GM12878 (cell line): ENCODE data around the gene GNGT2. TPM values are rescaled to one million over a fixed set of nuclear protein-coding genes. Genes with fewer than 3 reads are reported as not detected.

Experiments
- ATAC-seq: fragments of 200-7000 bp; cut with Tn5 transposase; 3 replicates; pipeline ENCODE4 v1.9.1; 2020; ENCODE audit warnings: mild to moderate bottlenecking, moderate library complexity
- BruUV-seq: library from RNA; stranded (reverse); fragments of 400-500 nt; replicated peaks from 2 replicates; lab custom pipeline; 2021; lab: Mats Ljungman, UMichigan
- CTCF ChIA-PET: fragments of 300-600 bp; sonication (Branson Sonifier 250); formaldehyde crosslinking; extraction: SDS; loops from one replicate; lab custom pipeline; 2021; ENCODE audit warnings: inconsistent platforms; lab: Yijun Ruan, JAX
- POLR2A ChIA-PET: fragments of 350-600 bp; formaldehyde crosslinking; extraction: SDS; loops from one replicate; lab custom pipeline; 2021; ENCODE audit warnings: inconsistent platforms; lab: Charles Lee
- RAD21 ChIA-PET: fragments of 300-600 bp; sonication (Branson Sonifier 250); formaldehyde crosslinking; loops from one replicate; lab custom pipeline; 2023; ENCODE audit warnings: antibody characterized with exemption; ENCODE audit not compliant: unreplicated experiment; lab: Charles Lee
- SMC1A ChIA-PET: fragments of 300-600 bp; sonication (Branson Sonifier 250); formaldehyde crosslinking; loops from one replicate; lab custom pipeline; 2023; ENCODE audit not compliant: unreplicated experiment, uncharacterized antibody; lab: Charles Lee
- DNase-seq: peaks from one replicate; pipeline ENCODE4 v3.0.0-alpha.2; 2011; ENCODE audit warnings: low read depth, low spot score
- FAIRE-seq: peaks from 3 replicates; lab custom pipeline; 2011; peaks lifted over from hg19 to GRCh38; lab: Jason Lieb, UNC
- H2AFZ ChIP-seq: 2 replicates; pipeline ENCODE4 v1.6.0; 2011; ENCODE audit warnings: low read depth, low read length, control low read depth; ENCODE audit not compliant: control insufficient read depth
- H3K27ac ChIP-seq: 2 replicates; pipeline ENCODE4 v1.5.1; 2011; ENCODE audit warnings: control low read depth; ENCODE audit not compliant: control insufficient read depth, insufficient read depth
- H3K27me3 ChIP-seq, 2 experiments: replicated peaks in 1 of 2; 2 replicates each; pipeline versions ENCODE4 v1.6.0 to v1.6.1; 2011; ENCODE audit warnings: low read length in 1 of 2; ENCODE audit not compliant: control insufficient read depth in 2 of 2, insufficient read depth in 2 of 2
- H3K36me3 ChIP-seq, 2 experiments: 2 replicates each; pipeline ENCODE4 v1.5.1; 2011; ENCODE audit warnings: low read length in 1 of 2; ENCODE audit not compliant: control insufficient read depth in 2 of 2, insufficient read depth in 2 of 2
- H3K4me1 ChIP-seq: 2 replicates; pipeline ENCODE4 v1.6.1; 2011; ENCODE audit warnings: mild to moderate bottlenecking, low read length, moderate library complexity, mixed read lengths; ENCODE audit not compliant: control insufficient read depth, insufficient read depth
- H3K4me2 ChIP-seq: 2 replicates; pipeline ENCODE4 v1.6.0; 2011; ENCODE audit warnings: control low read depth; ENCODE audit not compliant: control insufficient read depth, insufficient read depth
- H3K4me3 ChIP-seq: fragments of 200-600 bp; sonication (generic); 2 replicates; pipeline ENCODE4 v1.5.1; 2016
- H3K79me2 ChIP-seq: 2 replicates; pipeline ENCODE4 v1.6.0; 2011; ENCODE audit warnings: low read length; ENCODE audit not compliant: control insufficient read depth, insufficient read depth
- H3K9ac ChIP-seq: 2 replicates; pipeline ENCODE4 v1.8.0; 2011; ENCODE audit warnings: low read length, control low read depth, mixed read lengths; ENCODE audit not compliant: control insufficient read depth, insufficient read depth
- H3K9me3 ChIP-seq: replicated peaks from 3 replicates; pipeline ENCODE4 v1.5.1; 2011; ENCODE audit warnings: mild to moderate bottlenecking, low read length; ENCODE audit not compliant: control insufficient read depth, insufficient read depth
- H4K20me1 ChIP-seq: 2 replicates; pipeline ENCODE4 v1.6.0; 2011; ENCODE audit not compliant: control insufficient read depth, insufficient read depth
- CEBPZ ChIP-seq: fragments of 150-350 bp; IDR thresholded peaks from 2 replicates; pipeline ENCODE4 v1.6.1; 2016; ENCODE audit warnings: low read depth, low read length
- CREB1 ChIP-seq: IDR thresholded peaks from 2 replicates; pipeline ENCODE4 v1.6.1; 2012; ENCODE audit warnings: low read depth, mild to moderate bottlenecking, inconsistent platforms
- DPF2 ChIP-seq: fragments of 450-650 bp; IDR thresholded peaks from 2 replicates; pipeline ENCODE4 v1.6.1; 2017; ENCODE audit warnings: mild to moderate bottlenecking
- HDAC2 ChIP-seq: fragments of 200-600 bp; sonication (generic); IDR thresholded peaks from 2 replicates; pipeline ENCODE4 v1.6.1; 2017
- IRF5 ChIP-seq: fragments of 450-650 bp; IDR thresholded peaks from 2 replicates; pipeline ENCODE4 v1.6.1; 2017; ENCODE audit warnings: borderline replicate concordance
- KAT2A ChIP-seq: conservative IDR thresholded peaks from 2 replicates; pipeline ENCODE4 v1.6.1; 2011; ENCODE audit warnings: low read depth, low read length; ENCODE audit not compliant: control insufficient read depth
- MAX ChIP-seq: IDR thresholded peaks from 2 replicates; pipeline ENCODE4 v1.6.1; 2012; ENCODE audit warnings: low read depth, low read length, improper control_type of control experiment
- MTA2 ChIP-seq: fragments of 450-650 bp; IDR thresholded peaks from 2 replicates; pipeline ENCODE4 v1.6.1; 2016; ENCODE audit warnings: low read depth, mild to moderate bottlenecking, moderate library complexity
- MTA3 ChIP-seq: IDR thresholded peaks from 2 replicates; pipeline ENCODE4 v1.6.1; 2012; ENCODE audit warnings: low read length, inconsistent platforms, borderline replicate concordance
- MYB ChIP-seq: fragments of 150-350 bp; IDR thresholded peaks from 2 replicates; pipeline ENCODE4 v1.6.1; 2014; ENCODE audit warnings: mild to moderate bottlenecking, low read depth, low read length, borderline replicate concordance
- NBN ChIP-seq: fragments of 450-650 bp; IDR thresholded peaks from 2 replicates; pipeline ENCODE4 v1.6.1; 2016
- POLR2A ChIP-seq: IDR thresholded peaks from 2 replicates; pipeline ENCODE4 v1.6.1; 2011; ENCODE audit warnings: low read depth, mild to moderate bottlenecking, low read length
- POLR2AphosphoS2 ChIP-seq: IDR thresholded peaks from 2 replicates; pipeline ENCODE4 v1.6.1; 2011; ENCODE audit warnings: low read depth, mild to moderate bottlenecking, low read length, improper control_type of control experiment, moderate library complexity
- POLR2AphosphoS5 ChIP-seq: IDR thresholded peaks from 2 replicates; pipeline ENCODE4 v1.6.1; 2011; ENCODE audit warnings: mild to moderate bottlenecking, low read length, inconsistent platforms
- SREBF2 ChIP-seq: IDR thresholded peaks from 2 replicates; pipeline ENCODE4 v1.6.1; 2012; ENCODE audit warnings: mild to moderate bottlenecking, low read length
- YBX1 ChIP-seq: fragments of 450-650 bp; IDR thresholded peaks from 2 replicates; pipeline ENCODE4 v1.6.1; 2016; ENCODE audit warnings: antibody characterized with exemption
- WGBS: methylation state at CpG from one replicate; pipeline ENCODE4 v1.1.6; 2016; ENCODE audit warnings: low lambda C conversion rate; ENCODE audit not compliant: insufficient replicate concordance, insufficient coverage; ENCODE audit errors: missing lambda C conversion rate; 5-methylcytosine and 5-hydroxymethylcytosine counted together
- in situ Hi-C: fragments of 300-500 bp; cut with MboI; formaldehyde crosslinking; loops from 9 replicates; pipeline ENCODE4 v1.14.3; 2018; ENCODE audit warnings: mixed read lengths
- intact Hi-C: fragments of 100-400 bp; cut with micrococcal nuclease; formaldehyde crosslinking; loops from one replicate; pipeline ENCODE4 v1.14.2; 2022; ENCODE audit not compliant: unreplicated experiment
- polyA plus RNA-seq, 11 experiments: library from polyadenylated mRNA; depleted of rRNA in 4 of 11; unstranded in 6 of 11; stranded (reverse) in 5 of 11; fragments of >200 nt; fragmentation: Nextera tagmentation in 4 of 11; fragmentation: Illumina TruSeq in 1 of 11; extraction: Ambion mirVana in 4 of 11; extraction: Trizol in 1 of 11; gene quantifications; 1 replicate in 1 of 11; 2 replicates in 10 of 11; pipeline versions ENCODE4 v1.2.1 to v1.2.3, GENCODE V29; 2011 to 2016; ENCODE audit warnings: inconsistent platforms in 2 of 11, missing spikeins in 2 of 11, low read depth in 1 of 11
- total RNA-seq, 4 experiments: library from RNA; depleted of rRNA in 3 of 4; stranded (reverse); fragments of >200 nt in 3 of 4; fragmentation: Illumina TruSeq in 1 of 4; extraction: Trizol in 1 of 4; gene quantifications; 2 replicates each; pipeline versions ENCODE4 v1.2.1 to v1.2.3, GENCODE V29; 2013 to 2021

GNGT2 gene
- total and polyA plus RNA-seq, 10 of the 15 experiments (the other 5 are each of a cell fraction or from before 2014, with no cell fraction given), result 15.3 to 60.4 (median 32.0) TPM

GRCh38 chr17:49227436-49228261, 17.3 kb upstream of the GNGT2 start (continued):
- TF ChIP-seq IRF5 (no peak), CREB1 (no peak), YBX1 (no peak), KAT2A (no peak), POLR2AphosphoS5 (peak; percentile 76), NBN (peak; percentile 34; the same call in 1 of the 2 replicates), POLR2A (no peak; the same call in 1 of the 2 replicates), DPF2 (0 out of 2 replicates have a peak, but pooled peaks have one; percentile 19), MTA2 (no peak), MAX (no peak)

GRCh38 chr17:49226771-49227435, 16.5 kb upstream of the GNGT2 start:
- ATAC-seq, result no peak
- no TSS peak for BruUV-seq
- no peak for DNase-seq
- RAD21 ChIA-PET, result interaction anchor here (0.6 to 5.9 kb wide), 6 partner anchors 10 to 66 kb away, joined by 3 to 72 read pairs (median 20); partner anchors contain the start of genes ABI3 and GNGT2
- Histone ChIP-seq H3K36me3 (peaks cover 1 to 10% of the 10 kb centered on the region in 2 experiments), H3K27me3 (no peaks in the 10 kb centered on the region), H3K4me1 (peaks cover 24% of the 10 kb centered on the region), H3K27ac (no peak overlapping the region), H3K9me3 (no peaks in the 10 kb centered on the region), H3K4me2 (no peak overlapping the region), H3K4me3 (no peak overlapping the region), H2AFZ (no peak overlapping the region), H3K9ac (no peak overlapping the region), H4K20me1 (0 out of 2 replicates have a peak, but pooled peaks cover 7% of the 10 kb centered on the region), H3K79me2 (no peaks in the 10 kb centered on the region)
- intact Hi-C loops (loop anchor here (1.0 to 5.0 kb wide), 2 partner anchors 47 to 195 kb away; no protein-coding TSS in a partner anchor), in situ Hi-C loops (loop anchor here (10.0 kb wide), 1 partner anchor 52 kb away; no protein-coding TSS in a partner anchor)
- CTCF ChIA-PET, result interaction anchor here (0.7 to 8.2 kb wide), 13 partner anchors 12 to 194 kb away, joined by 3 to 178 read pairs (median 13); no protein-coding TSS in a partner anchor
- FAIRE-seq, result no peak
- POLR2A ChIA-PET, result interaction anchor here (1.1 to 3.6 kb wide), 5 partner anchors 13 to 38 kb away, joined by 3 to 12 read pairs (median 10); partner anchors contain the start of genes ABI3 and GNGT2
- WGBS, result 83% methylated on average over 3 of the region's 3 CpGs
- SMC1A ChIA-PET, result interaction anchor here (0.9 to 7.3 kb wide), 10 partner anchors 11 to 58 kb away, joined by 4 to 118 read pairs (median 10); no protein-coding TSS in a partner anchor
- no peak; the same call in 1 of the 2 replicates for TF ChIP-seq POLR2AphosphoS2
- no peak for TF ChIP-seq SREBF2
- TF ChIP-seq CEBPZ, result no peak
- peak; percentile 57; the same call in 1 of the 2 replicates for TF ChIP-seq POLR2A
- no peak for TF ChIP-seq HDAC2
- TF ChIP-seq MYB, result no peak
- peak; percentile 80; the same call in 1 of the 2 replicates for TF ChIP-seq MTA3
